ENCODE data around the gene PTCD1. TPM values are rescaled to one million over a fixed set of nuclear protein-coding genes. Genes with fewer than 3 reads are reported as not detected.

Gene PTCD1, protein sequence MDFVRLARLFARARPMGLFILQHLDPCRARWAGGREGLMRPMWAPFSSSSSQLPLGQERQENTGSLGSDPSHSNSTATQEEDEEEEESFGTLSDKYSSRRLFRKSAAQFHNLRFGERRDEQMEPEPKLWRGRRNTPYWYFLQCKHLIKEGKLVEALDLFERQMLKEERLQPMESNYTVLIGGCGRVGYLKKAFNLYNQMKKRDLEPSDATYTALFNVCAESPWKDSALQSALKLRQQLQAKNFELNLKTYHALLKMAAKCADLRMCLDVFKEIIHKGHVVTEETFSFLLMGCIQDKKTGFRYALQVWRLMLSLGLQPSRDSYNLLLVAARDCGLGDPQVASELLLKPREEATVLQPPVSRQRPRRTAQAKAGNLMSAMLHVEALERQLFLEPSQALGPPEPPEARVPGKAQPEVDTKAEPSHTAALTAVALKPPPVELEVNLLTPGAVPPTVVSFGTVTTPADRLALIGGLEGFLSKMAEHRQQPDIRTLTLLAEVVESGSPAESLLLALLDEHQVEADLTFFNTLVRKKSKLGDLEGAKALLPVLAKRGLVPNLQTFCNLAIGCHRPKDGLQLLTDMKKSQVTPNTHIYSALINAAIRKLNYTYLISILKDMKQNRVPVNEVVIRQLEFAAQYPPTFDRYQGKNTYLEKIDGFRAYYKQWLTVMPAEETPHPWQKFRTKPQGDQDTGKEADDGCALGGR
- 3.4 TPM for total RNA-seq
- long read RNA-seq, full-length matches to known transcripts = 7 of 10 reads
- long read RNA-seq, partial matches to known transcripts = 0 of 10 reads
- long read RNA-seq, other reads (novel, unspliced or antisense) = 3 of 10 reads

DNA sequence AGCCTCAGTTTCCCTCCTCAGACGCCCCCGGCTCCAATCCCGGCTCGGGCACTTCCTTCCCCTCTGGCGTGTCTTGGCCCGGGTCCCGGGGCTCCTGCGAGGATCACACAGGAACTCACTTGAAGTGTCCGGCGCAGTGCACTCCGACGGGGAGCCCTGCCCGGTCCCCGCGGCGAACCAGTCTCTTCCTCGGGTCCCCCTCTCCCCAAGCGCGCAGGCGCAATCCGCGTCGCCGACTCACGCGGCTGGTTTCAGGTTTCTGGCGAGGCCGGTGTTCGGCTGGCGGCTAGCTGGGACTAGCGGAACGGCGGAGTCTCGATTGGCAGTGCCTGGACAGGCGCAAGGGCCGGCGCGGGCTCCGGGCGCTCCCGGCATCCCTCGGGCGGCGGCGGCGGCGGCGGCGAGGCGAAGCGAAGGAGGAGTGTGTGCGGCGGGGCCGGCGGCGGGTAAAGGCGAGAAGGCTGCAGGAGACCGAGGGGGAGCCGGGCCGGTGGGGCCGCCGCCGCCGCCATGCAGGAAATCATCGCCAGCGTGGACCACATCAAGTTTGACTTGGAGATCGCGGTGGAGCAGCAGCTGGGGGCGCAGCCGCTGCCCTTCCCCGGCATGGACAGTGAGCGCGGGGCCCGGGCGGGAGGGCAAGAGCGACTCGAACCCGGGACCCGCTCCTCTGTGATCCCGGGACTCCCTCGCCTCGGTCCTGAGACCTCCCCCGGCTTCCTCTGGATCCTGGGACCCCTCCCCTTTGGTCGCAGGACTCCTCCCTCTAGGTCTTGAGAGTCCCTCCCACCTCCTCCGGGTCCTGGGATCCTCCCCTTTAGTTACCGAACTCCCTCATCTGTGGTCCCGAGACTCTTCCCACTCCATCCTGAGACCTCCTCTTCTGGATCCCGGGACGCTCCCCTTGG lies at the start of gene PTCD1, which contains the start of gene CPSF4:
TSS of gene PTCD1 (minus strand) at position 226 of the 908 bp plus-strand sequence. CDS start 3,556 bp downstream, outside the sequence.
TSS of gene CPSF4 (plus strand) at position 371 of the 908 bp plus-strand sequence. CDS start at position 511, 140 bp downstream.
- intact Hi-C loops (cut with DNase I) = loop anchor here (1.0 kb wide), 1 partner anchor 27 kb away; the partner anchor contains the start of gene ATP5MF
- peak; percentile 98 for DNase-seq (ENCODE audit: low spot score)

DNA sequence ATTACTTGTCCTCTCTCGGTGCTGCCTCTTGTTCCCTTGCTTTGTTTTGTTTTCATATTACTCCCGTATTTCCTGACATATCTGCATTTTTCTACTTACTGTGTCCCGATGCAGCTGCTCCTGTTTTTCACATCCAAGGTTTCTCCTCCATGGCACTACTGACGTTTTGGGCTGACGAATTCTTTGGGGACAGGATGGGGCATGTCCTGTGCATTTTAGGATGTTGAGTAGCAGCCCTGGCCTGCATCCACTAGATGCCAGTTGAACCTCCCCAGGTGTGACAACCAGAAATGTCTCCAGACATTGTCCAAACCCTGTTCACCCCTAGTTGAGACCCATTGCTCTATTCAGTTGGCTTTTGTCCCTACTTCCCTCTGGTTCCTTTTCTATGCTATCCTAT lies 46.5 kb upstream of the PTCD1 start:
- intact Hi-C loops (cut with DNase I) = no loop called here
- no peak for DNase-seq (ENCODE audit: low spot score)

DNA sequence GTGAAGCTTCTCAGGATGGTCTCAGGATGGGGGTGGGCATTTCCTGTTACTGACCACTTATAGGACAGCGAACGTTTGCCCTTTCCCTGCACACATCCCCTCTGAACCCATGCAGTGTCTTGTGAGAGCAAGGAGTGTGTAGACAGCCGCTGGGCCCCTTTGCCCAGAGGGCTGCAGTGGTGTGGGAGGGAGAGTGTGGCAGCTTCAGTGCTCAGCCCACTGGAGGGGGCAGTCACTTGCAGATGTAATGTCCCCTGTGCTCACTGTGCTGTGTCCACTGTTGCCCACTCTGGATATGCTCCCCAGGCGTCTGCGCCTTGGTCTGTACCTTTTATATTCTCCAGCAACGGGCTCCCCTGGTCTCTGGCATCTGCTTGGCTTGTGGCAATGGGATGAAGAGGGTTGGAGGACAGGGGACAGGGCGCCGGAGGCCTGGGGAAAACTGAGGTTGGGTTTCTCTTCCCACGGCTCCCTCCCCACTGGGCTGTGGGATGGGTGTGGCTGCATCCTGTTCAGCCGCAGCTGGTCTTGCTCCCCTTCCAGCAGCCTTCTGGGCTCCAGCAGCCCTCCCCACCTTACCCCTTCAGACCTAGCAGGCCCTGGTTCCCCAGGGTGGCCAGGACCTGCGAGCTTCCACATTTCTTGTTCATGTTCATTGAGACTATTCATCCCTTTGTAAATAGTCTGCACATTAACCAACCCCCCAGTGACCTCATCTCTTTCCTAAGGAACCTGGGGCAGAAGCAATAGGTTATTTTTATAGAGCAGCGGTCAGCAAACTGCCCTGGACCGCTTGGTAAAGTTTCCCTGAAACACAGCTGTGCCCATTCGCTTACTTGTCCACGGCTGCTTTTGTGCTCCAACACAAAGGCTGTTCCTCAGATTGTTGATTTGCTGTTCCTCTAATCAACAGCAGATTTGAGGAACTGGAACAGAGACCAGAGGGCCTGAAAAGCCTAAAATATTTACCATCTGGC lies 40.2 kb upstream of the PTCD1 start:
- intact Hi-C loops (cut with DNase I) = no loop called here
- no peak for DNase-seq (ENCODE audit: low spot score)

- DNase-seq (ENCODE audit: low spot score) = no peak
- intact Hi-C loops (cut with DNase I) = no loop called here
These were observed 37.5 kb upstream of the PTCD1 start for GRCh38 chr7:99476107-99476506.

DNA sequence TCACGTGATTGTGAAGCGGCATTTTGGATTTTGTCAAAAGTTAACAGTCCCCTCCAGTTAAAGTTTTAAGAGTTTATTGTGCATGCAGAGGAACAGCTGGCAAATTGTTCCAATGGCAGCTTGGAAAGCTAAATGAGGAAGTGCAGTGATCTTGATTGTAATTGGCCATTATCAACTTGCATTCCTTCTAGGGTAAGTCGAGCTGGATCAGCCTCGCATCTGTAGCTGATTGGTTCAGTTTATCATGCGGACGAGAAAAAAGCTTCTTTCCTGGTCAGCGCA lies 34.7 kb upstream of the PTCD1 start:
- intact Hi-C loops (cut with DNase I) = no loop called here
- DNase-seq (ENCODE audit: low spot score) = no peak

DNA sequence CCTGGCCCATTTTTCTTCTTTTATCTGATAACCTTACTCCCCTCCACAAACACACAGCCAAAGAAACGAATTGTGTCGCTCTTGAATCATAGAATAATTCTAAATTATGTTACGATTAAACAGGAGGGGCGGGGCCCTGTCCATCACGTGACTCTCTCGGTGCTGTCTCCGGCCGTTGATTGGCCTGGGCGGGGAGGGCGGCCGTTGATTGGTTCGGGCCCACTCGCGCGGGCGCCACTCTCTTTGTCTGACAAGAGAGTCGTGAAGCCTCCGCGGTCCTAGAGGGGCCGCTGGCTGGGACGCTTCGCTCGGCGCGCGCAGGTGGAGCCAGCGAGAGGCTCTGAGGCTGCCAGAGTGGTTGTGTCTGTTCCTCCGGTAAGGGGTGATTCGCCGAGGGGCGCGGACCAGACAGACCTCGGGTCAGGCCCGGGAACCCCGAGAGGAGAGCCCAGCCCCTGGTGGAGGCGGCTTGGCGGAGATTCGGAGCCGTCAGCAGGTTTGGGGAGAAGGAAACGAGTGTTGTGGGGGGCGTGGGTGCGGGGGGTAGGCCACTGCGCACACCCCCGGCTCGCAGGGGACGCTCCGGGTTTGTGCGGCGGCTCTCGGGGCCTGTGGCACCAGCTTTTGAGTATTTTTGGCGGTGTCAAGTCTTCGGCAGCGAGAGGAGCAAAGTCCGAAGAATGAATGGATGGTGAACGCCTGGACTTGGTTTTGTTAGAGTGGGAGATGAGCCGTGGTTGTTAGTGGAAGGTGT lies 34.1 kb upstream of the PTCD1 start, which contains the start of gene ZNF789:
TSS of gene ZNF789 (plus strand) at position 330 of the 754 bp plus-strand sequence. CDS start 3,567 bp downstream, outside the sequence.
- DNase-seq (ENCODE audit: low spot score) = peak; percentile 99
- intact Hi-C loops (cut with DNase I) = loop anchor here (1.0 kb wide), 1 partner anchor 28 kb away; the partner anchor contains the start of gene ZNF394

- DNase-seq (ENCODE audit: low spot score) = no peak
- intact Hi-C loops (cut with DNase I) = no loop called here
These were observed 30.9 kb upstream of the PTCD1 start for GRCh38 chr7:99469381-99470065.

GRCh38 chr7:99468336-99468918 lies 29.8 kb upstream of the PTCD1 start:
- intact Hi-C loops (cut with DNase I) = no loop called here
- DNase-seq (ENCODE audit: low spot score) = no peak

GRCh38 chr7:99465421-99465768 lies 26.8 kb upstream of the PTCD1 start:
- DNase-seq (ENCODE audit: low spot score) = no peak
- intact Hi-C loops (cut with DNase I) = no loop called here

- no peak for DNase-seq (ENCODE audit: low spot score)
- intact Hi-C loops (cut with DNase I) = no loop called here
These were observed 22.6 kb upstream of the PTCD1 start for GRCh38 chr7:99461221-99461620.

DNA sequence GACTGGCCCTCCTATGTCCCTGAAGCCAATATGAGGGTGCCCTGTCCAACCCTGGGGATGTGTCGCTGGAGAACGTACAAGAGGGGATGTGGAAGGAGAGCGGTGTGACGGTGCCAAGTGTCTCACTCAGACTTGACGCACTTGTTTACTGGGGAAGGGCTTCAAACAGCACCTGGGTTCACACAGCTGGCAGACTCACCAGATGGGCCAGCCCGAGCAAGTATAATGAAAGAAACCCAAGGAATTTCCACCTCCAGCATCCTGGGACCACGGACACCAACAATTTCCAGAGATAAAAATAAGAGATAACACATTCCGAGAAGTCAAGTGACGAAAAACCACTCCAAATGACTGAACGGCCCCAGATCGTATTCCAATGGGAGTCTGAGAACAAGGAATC lies 22.1 kb upstream of the PTCD1 start:
- DNase-seq (ENCODE audit: low spot score) = no peak
- intact Hi-C loops (cut with DNase I) = no loop called here

GRCh38 chr7:99459087-99459486 lies 20.5 kb upstream of the PTCD1 start:
- no peak for DNase-seq (ENCODE audit: low spot score)
- intact Hi-C loops (cut with DNase I) = no loop called here

GRCh38 chr7:99457650-99458493 lies 19.3 kb upstream of the PTCD1 start:
- intact Hi-C loops (cut with DNase I) = no loop called here
- no peak for DNase-seq (ENCODE audit: low spot score)

DNA sequence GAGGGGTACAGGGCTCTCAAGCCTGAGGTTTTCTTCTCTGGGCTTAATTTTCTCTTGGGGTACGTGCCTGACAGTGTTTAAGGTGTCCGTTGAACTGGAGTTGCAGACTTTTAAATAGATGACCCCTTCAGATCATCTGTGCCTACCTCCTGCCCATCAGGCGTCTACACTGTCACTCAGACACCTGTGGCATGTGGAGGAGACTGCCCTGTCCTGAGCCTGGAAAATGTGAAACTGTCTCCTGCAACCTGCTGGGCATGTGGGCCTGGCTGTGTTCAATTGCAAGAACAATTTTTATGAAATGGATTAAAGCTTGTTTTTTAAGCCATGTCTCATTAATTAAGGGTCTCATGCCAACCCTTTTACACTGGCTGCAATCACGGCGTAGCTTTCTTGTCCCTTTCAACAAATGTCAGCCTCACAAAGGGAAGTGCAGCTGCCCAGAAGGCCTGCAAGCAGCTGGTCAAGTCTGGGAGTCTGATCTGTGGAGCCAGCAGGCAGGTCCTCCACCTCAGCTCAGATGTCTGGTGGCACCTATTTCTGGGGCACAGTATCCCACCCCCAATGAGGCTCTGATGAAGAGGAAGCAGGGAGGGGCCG lies 18.6 kb upstream of the PTCD1 start:
- intact Hi-C loops (cut with DNase I) = no loop called here
- no peak for DNase-seq (ENCODE audit: low spot score)

DNA sequence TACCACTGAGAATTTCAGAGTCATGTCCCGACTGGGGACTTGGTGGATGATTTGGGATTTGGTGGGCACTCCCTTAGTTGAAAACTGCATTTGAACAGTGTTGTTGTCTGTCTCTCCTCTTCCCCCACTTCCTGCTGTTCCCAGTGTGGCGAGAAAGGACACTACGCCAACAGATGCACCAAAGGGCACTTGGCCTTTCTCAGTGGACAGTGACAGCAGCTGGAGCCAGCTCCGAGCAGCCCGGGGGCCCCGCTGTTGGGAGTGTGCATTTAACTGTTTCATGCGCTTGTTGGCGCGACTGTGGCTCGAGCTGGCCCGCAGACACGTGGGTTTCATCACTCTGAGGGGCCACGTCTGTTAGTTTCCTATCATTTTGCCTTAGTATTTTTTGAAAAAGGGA lies 17.7 kb upstream of the PTCD1 start:
- no peak for DNase-seq (ENCODE audit: low spot score)
- intact Hi-C loops (cut with DNase I) = no loop called here

GRCh38 chr7:99455874-99456273 lies 17.3 kb upstream of the PTCD1 start:
- DNase-seq (ENCODE audit: low spot score) = no peak
- intact Hi-C loops (cut with DNase I) = no loop called here

Data from cardiac septum (tissue), 1 donor.